GM18511 (cell line): ENCODE measurements around the gene ZNF638.

Experiments used
- ATAC-seq: cut with Tn5 transposase; IDR thresholded peaks from one replicate; pipeline ENCODE4 v1.9.1; 2021; ENCODE audit warnings: mild to moderate bottlenecking, moderate library complexity; ENCODE audit not compliant: unreplicated experiment

The ZNF638 gene

GRCh38 chr2:71468279-71469015 lies 136.9 kb downstream of the ZNF638 start:
- ATAC-seq: no peak

- no peak for ATAC-seq
Observed at GRCh38 chr2:71469403-71470398, 138.1 kb downstream of the ZNF638 start.

GRCh38 chr2:71471276-71471675 lies 139.7 kb downstream of the ZNF638 start:
- ATAC-seq: no peak

- no peak for ATAC-seq
Observed at GRCh38 chr2:71472019-71472418, 140.4 kb downstream of the ZNF638 start.

GRCh38 chr2:71473346-71474031 lies 141.9 kb downstream of the ZNF638 start:
- ATAC-seq: no peak

- no peak for ATAC-seq
Observed at GRCh38 chr2:71474116-71474743, 142.6 kb downstream of the ZNF638 start.

- ATAC-seq: no peak
Observed at GRCh38 chr2:71474744-71475397, 143.3 kb downstream of the ZNF638 start.

GRCh38 chr2:71476495-71476894 lies 144.9 kb downstream of the ZNF638 start:
- no peak for ATAC-seq

- no peak for ATAC-seq
Observed at GRCh38 chr2:71477231-71477691, 145.7 kb downstream of the ZNF638 start.

- no peak for ATAC-seq
Observed at GRCh38 chr2:71478806-71479205, 147.2 kb downstream of the ZNF638 start.

GRCh38 chr2:71479261-71479660 lies 147.7 kb downstream of the ZNF638 start:
- no peak for ATAC-seq

- ATAC-seq: no peak
Observed at GRCh38 chr2:71481111-71481510, 149.5 kb downstream of the ZNF638 start.

GRCh38 chr2:71482055-71482454 lies 150.5 kb downstream of the ZNF638 start:
- ATAC-seq: no peak

GRCh38 chr2:71483246-71483645 lies 151.7 kb downstream of the ZNF638 start:
- no peak for ATAC-seq

- no peak for ATAC-seq
Observed at GRCh38 chr2:71484354-71484753, 152.8 kb downstream of the ZNF638 start.
